Stimulated activated naive CD8-positive, alpha-beta T cell treated with anti-CD3 and anti-CD28 coated beads, Interleukin-15, amount 100 ng/mL, for 72 hours (primary cell): ENCODE measurements around the gene ANO1.

Experiments
- ATAC-seq: fragments of 150-1000 bp; cut with Tn5 transposase; 2 replicates; pipeline ENCODE4 v1.10.0; 2021; ENCODE audit warnings: mild to moderate bottlenecking, moderate library complexity
- DNase-seq, 2 donors: peaks; one replicate each; pipeline ENCODE4 v3.0.0; 2021 to 2022
- H3K27ac Mint-ChIP-seq, 2 donors: one replicate each; pipeline ENCODE4 v1.8.0; 2022; ENCODE audit warnings: mild to moderate bottlenecking in 2 of 2, mixed read lengths in 2 of 2, moderate library complexity in 2 of 2
- H3K27me3 Mint-ChIP-seq: one replicate; pipeline ENCODE4 v1.8.0; 2022; ENCODE audit warnings: mixed read lengths
- H3K4me1 Mint-ChIP-seq: one replicate; pipeline ENCODE4 v1.8.0; 2022; ENCODE audit warnings: mild to moderate bottlenecking, mixed read lengths
- H3K4me3 Mint-ChIP-seq, 2 donors: one replicate each; pipeline ENCODE4 v1.8.0; 2022; ENCODE audit warnings: mild to moderate bottlenecking in 2 of 2, mixed read lengths in 2 of 2, moderate library complexity in 1 of 2
- H3K9me3 Mint-ChIP-seq, 2 donors: one replicate each; pipeline ENCODE4 v1.8.0; 2022; ENCODE audit warnings: mixed read lengths in 2 of 2

The ANO1 gene

GRCh38 chr11:70064726-70065317 is 13.3 kb upstream of the ANO1 start:
- Mint-ChIP-seq H3K4me1 (no peaks in the 10 kb centered on the region), H3K27ac (no peak overlapping the region), H3K9me3 (no peaks in the 10 kb centered on the region), H3K4me3 (no peak overlapping the region), H3K27me3 (peaks cover 51% of the 10 kb centered on the region)
- ATAC-seq, result no peak
- DNase-seq, result no peak

GRCh38 chr11:70065318-70066135 is 12.6 kb upstream of the ANO1 start:
- H3K27me3 Mint-ChIP-seq, result peaks cover 58% of the 10 kb centered on the region
- no peaks in the 10 kb centered on the region for H3K4me1 Mint-ChIP-seq
- DNase-seq, result no peak
- H3K9me3 Mint-ChIP-seq, result no peaks in the 10 kb centered on the region
- no peak for ATAC-seq
- no peak overlapping the region for H3K4me3 Mint-ChIP-seq
- H3K27ac Mint-ChIP-seq, result peak overlapping the region in 1 of 2 donors; percentile 42

- Mint-ChIP-seq H3K27me3 (peaks cover 64% of the 10 kb centered on the region), H3K9me3 (no peaks in the 10 kb centered on the region), H3K4me1 (no peaks in the 10 kb centered on the region), H3K27ac (peak overlapping the region in 1 of 2 donors; percentile 42), H3K4me3 (no peak overlapping the region)
- ATAC-seq, result no peak
- no peak for DNase-seq
Measured at GRCh38 chr11:70066136-70066520, 12.0 kb upstream of the ANO1 start.

DNA sequence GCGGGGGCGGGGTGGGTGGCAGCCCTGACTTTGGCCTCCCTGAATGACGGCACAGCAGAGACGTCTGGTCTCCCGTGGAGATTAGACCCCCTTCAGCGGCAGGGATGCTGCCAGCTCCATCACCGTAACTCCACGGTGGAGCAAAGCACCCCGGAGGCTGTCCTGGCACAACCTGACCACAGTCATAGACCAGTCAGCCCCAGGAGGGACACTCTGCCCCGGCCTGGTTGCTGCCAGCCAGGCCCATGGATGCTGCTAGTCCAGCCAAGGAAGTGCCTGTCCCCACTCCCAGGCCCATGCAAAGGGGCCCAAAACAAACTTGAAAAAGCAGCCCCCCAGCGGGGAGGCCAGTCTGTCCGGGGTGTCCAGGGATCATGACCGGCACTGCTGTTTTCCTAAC is 11.5 kb upstream of the ANO1 start:
- H3K27me3 Mint-ChIP-seq, result peaks cover 66% of the 10 kb centered on the region
- no peak overlapping the region for H3K4me3 Mint-ChIP-seq
- DNase-seq (no peak), ATAC-seq (no peak)
- H3K27ac Mint-ChIP-seq, result no peak overlapping the region
- no peaks in the 10 kb centered on the region for H3K9me3 Mint-ChIP-seq
- H3K4me1 Mint-ChIP-seq, result no peaks in the 10 kb centered on the region

DNA sequence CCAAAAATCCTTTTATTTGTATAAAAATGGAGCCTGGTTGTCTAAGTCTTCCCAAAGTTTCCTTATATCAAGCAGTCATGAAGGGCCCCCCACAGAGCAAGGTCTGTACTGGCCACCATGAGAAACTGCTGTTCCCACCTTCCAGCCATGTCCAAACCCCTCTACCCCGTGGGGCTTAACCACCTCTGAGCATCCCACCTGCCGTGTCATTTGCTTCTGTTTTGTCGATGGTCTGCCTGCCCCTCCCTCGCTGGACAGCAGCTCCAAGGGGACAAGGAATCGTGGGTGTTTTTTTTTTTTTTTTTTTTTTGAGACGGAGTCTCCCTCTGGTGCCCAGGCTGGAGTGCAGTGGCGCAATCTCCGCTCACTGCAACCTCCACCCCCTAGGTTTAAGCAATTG is 11.1 kb upstream of the ANO1 start:
- Mint-ChIP-seq H3K27me3 (peaks cover 70% of the 10 kb centered on the region), H3K4me3 (no peak overlapping the region), H3K4me1 (no peaks in the 10 kb centered on the region), H3K27ac (no peak overlapping the region), H3K9me3 (no peaks in the 10 kb centered on the region)
- DNase-seq, result no peak
- no peak for ATAC-seq

- Mint-ChIP-seq H3K4me1 (no peaks in the 10 kb centered on the region), H3K27ac (peak overlapping the region in 1 of 2 donors; percentile 2), H3K9me3 (no peaks in the 10 kb centered on the region), H3K4me3 (no peak overlapping the region), H3K27me3 (peaks cover 78% of the 10 kb centered on the region)
- ATAC-seq, result no peak
- DNase-seq, result no peak
Measured at GRCh38 chr11:70067591-70068341, 10.4 kb upstream of the ANO1 start.

GRCh38 chr11:70068345-70068744 is 9.8 kb upstream of the ANO1 start:
- H3K9me3 Mint-ChIP-seq, result no peaks in the 10 kb centered on the region
- ATAC-seq (no peak), DNase-seq (no peak)
- peaks cover 4% of the 10 kb centered on the region for H3K4me1 Mint-ChIP-seq
- peaks cover 84% of the 10 kb centered on the region for H3K27me3 Mint-ChIP-seq
- H3K4me3 Mint-ChIP-seq, result no peak overlapping the region
- peak overlapping the region in 1 of 2 donors; percentile 2 for H3K27ac Mint-ChIP-seq

DNA sequence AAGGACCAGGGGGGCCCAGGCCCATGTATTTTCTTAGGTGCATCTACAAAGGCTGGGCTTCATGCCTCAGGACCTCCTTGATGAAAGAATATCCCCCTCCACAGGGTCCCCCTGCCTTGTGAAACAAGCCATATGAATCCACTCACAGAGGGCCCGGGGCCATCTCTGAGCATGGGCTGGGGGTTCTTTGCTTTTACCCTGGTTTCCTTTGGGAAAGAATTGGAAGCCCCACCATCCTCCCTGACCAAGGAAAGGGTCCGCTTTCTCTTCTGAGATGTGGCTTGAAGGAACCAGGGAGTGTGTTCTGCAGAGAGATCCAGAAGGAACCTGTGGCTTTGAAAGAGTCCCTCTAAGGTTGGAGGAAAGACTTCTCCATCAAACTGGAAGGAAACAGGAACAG is 9.2 kb upstream of the ANO1 start:
- no peak for ATAC-seq
- no peak overlapping the region for H3K27ac Mint-ChIP-seq
- H3K4me1 Mint-ChIP-seq, result peaks cover 10% of the 10 kb centered on the region
- peaks cover 84% of the 10 kb centered on the region for H3K27me3 Mint-ChIP-seq
- no peaks in the 10 kb centered on the region for H3K9me3 Mint-ChIP-seq
- no peak overlapping the region for H3K4me3 Mint-ChIP-seq
- no peak for DNase-seq

GRCh38 chr11:70070706-70071105 is 7.4 kb upstream of the ANO1 start:
- H3K9me3 Mint-ChIP-seq, result no peaks in the 10 kb centered on the region
- ATAC-seq, result no peak
- no peak overlapping the region for H3K27ac Mint-ChIP-seq
- H3K4me1 Mint-ChIP-seq, result peaks cover 16% of the 10 kb centered on the region
- DNase-seq, result no peak
- no peak overlapping the region for H3K4me3 Mint-ChIP-seq
- peaks cover 90% of the 10 kb centered on the region for H3K27me3 Mint-ChIP-seq

GRCh38 chr11:70071996-70072395 is 6.1 kb upstream of the ANO1 start:
- ATAC-seq (no peak), DNase-seq (no peak)
- Mint-ChIP-seq H3K27me3 (peaks cover 98% of the 10 kb centered on the region), H3K4me3 (no peak overlapping the region), H3K9me3 (no peaks in the 10 kb centered on the region), H3K4me1 (peaks cover 16% of the 10 kb centered on the region), H3K27ac (no peak overlapping the region)

DNA sequence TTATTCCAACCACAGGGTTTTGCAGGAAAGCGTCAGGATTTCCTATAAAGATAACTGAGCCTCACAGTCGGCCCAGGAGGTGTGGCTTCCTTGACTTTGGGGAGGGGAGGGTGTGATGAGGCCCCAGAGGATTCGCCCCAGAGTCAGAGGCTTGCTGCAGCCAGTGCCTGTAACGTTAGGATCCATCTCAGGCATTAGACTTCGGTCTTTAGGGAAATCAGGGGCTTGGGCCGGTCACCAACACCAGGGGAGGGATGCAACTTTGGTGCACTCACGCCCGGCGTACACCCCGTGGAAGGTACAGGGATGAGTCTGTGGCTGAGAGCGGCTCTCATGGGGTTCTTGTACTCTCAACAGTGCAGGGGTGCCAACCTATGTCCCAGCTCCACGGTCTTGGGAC is 5.7 kb upstream of the ANO1 start:
- peaks cover 98% of the 10 kb centered on the region for H3K27me3 Mint-ChIP-seq
- no peaks in the 10 kb centered on the region for H3K9me3 Mint-ChIP-seq
- no peak overlapping the region for H3K27ac Mint-ChIP-seq
- ATAC-seq (no peak), DNase-seq (no peak)
- no peak overlapping the region for H3K4me3 Mint-ChIP-seq
- peaks cover 16% of the 10 kb centered on the region for H3K4me1 Mint-ChIP-seq

DNA sequence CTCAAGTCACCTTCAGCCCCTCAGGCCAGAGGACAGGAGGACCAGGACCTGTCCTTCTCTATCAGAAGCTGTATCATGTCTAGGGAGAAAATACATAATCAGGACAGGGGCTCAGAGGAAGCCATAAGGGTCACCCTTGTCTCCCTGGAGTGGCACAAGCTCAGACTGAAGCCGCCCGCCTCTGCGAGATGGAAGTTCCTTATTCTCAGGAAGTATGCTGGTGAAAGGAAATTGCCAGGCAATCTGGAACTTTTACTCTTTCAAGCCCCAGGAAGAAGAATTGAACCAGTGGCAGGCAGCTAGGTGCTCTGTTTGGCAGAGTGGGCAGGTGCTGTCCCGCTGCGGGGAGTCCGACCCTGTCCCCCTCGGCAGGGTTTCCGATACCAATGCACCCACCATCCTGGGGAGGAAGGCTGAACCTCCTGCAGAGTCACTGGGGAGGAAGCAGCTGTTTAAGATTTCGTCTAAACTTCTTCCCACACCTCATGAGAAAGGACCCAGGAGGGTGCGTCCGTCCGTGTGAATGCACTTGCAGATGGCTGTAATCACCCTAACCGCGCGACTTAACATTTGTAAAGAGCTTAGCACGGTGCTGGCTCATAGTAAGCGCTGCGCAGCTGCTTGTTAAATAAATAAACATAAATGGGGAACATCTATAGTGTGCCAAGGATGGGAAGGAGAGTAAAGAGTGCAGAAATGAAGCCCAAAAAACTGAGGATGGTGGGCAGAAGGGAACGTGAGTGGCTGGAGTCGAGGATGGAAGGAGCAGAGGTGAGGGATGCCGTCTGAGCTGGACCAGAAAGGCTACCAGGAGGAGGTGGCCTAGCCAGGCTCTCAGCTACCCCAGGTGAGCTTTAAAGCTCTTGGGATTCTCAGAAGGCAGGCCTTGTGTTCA is 5.0 kb upstream of the ANO1 start:
- Mint-ChIP-seq H3K27ac (peak overlapping the region in 1 of 2 donors; percentile 15), H3K4me3 (no peak overlapping the region), H3K4me1 (peaks cover 16% of the 10 kb centered on the region), H3K9me3 (no peaks in the 10 kb centered on the region), H3K27me3 (peaks cover 97% of the 10 kb centered on the region)
- ATAC-seq, result no peak
- no peak for DNase-seq

GRCh38 chr11:70073871-70074371 is 4.2 kb upstream of the ANO1 start:
- ATAC-seq (peak; percentile 35), DNase-seq (no peak)
- H3K27ac Mint-ChIP-seq, result no peak overlapping the region
- peaks cover 89% of the 10 kb centered on the region for H3K27me3 Mint-ChIP-seq
- H3K4me1 Mint-ChIP-seq, result peaks cover 16% of the 10 kb centered on the region
- no peaks in the 10 kb centered on the region for H3K9me3 Mint-ChIP-seq
- H3K4me3 Mint-ChIP-seq, result no peak overlapping the region

- Mint-ChIP-seq H3K9me3 (no peaks in the 10 kb centered on the region), H3K4me3 (no peak overlapping the region), H3K27me3 (peaks cover 88% of the 10 kb centered on the region), H3K27ac (no peak overlapping the region), H3K4me1 (peaks cover 16% of the 10 kb centered on the region)
- no peak for DNase-seq
- no peak for ATAC-seq
Measured at GRCh38 chr11:70074746-70075145, 3.4 kb upstream of the ANO1 start.

DNA sequence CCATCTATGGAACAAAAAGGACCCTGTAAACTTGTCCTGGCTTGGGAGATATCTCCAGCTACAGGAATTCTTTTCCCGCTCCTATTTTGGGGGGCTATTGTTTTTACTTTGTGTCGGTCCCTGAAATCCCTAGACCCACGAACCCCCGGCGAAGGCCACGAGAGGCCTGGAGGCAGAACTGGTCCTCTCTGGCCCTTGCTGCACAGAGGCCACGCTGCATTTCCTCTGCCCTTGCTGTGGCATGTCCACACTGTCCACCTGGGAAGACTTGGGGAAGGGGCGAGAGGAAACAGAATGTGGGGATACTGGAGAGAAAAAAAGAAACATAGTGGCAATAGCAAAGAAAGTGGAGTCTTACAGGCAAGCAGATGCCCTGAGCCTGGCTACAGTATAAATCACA is 2.3 kb upstream of the ANO1 start:
- DNase-seq, result no peak
- Mint-ChIP-seq H3K27ac (no peak overlapping the region), H3K4me3 (no peak overlapping the region), H3K4me1 (peaks cover 16% of the 10 kb centered on the region), H3K9me3 (no peaks in the 10 kb centered on the region), H3K27me3 (peaks cover 85% of the 10 kb centered on the region)
- no peak for ATAC-seq
